TTC549 (cell line): Measurements from ENCODE around the gene NANS.
"Not testable (repeated sequence)": the region's sequence is repeated elsewhere in the genome, so short reads cannot be mapped to it uniquely, and the experiment has no call there.

Experiments used
- FAIRE-seq: peaks from 2 replicates; lab custom pipeline; 2012; peaks lifted over from hg19 to GRCh38; lab: Jason Lieb, UNC

Gene NANS

DNA sequence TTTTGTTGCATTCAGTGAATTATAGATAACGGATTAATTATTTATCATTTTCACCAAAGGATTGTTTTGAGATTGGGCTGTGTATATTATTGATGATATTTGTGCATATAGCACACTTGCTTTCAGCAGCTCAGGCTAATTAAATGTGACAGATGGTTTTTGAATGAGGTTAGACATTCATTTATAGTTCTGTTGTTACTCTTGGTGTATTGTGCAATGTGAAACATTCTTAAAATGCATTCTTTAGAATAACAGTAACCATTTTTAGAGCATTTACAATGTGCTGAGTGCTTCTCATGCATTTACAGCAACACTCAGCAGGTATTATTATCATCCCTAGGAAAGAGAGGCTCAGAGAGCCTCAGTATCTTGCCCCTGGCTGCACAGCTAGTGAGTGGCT, 23.8 kb downstream of the NANS start:
- no peak for FAIRE-seq

DNA sequence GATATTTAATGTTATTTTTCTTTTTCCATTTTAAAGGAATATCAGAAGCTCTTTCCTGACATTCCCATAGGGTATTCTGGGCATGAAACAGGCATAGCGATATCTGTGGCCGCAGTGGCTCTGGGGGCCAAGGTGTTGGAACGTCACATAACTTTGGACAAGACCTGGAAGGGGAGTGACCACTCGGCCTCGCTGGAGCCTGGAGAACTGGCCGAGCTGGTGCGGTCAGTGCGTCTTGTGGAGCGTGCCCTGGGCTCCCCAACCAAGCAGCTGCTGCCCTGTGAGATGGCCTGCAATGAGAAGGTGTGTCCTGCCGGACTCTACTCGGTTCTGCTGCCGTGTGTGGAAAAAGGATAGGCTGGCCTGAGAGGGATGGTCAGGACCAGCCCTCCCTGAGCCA, 24.2 kb downstream of the NANS start:
- FAIRE-seq, result no peak

DNA sequence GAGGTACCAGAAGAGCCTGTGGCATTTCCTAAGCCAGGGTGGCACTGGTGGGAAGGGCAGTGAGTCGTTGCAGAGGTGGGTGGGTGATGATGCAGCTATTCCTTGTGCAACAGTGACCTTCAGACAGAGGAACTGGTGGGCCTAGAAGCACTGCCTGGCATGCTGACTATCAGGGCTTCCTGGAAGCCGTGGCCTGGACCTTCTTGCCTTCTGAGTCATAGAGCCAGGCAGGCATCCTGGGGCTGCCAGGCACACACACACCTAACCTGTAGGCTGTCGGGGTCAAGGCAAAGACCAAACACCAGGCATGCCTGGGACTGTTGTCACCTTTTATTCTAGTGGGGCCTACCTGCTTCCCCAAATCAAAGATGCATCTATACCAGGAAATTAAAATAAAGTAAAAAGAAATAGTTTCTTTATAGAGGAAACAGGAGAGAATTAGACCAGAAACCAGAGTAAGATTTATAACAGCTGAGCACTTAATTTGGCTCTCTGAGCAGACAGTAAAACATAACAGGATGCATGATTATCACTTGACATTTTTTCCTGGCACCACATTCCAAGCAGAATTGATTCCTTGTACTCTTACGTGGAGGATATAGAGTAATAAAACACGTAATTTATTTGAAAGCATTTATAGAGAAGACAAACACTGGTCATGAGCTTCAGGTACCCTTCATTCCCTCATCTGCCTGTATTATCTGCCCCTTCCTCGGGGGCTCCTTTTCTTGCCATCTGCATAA, 25.1 kb downstream of the NANS start:
- FAIRE-seq, result no peak

DNA sequence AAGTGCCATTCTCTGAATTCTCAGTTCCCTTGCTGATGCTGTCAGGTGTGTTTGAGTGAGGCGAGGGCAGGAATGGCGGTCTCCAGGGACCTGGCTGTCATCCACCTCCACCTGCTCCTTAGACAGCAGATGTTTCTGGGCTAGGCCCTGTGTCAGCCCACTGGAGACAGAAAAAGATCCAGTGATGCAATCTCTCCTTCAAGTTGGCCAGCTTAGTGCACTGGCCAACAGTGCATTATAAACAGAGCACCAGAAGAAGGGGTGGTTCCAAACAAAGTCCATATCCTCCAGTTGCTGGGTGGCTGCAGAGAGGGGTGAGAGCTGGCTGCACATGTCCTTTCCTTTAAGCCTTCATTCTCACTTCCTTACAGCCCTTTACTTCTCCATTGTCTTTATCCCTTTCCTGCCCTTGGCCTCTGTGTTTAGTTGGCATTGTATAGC, 26.5 kb downstream of the NANS start:
- FAIRE-seq, result no peak

DNA sequence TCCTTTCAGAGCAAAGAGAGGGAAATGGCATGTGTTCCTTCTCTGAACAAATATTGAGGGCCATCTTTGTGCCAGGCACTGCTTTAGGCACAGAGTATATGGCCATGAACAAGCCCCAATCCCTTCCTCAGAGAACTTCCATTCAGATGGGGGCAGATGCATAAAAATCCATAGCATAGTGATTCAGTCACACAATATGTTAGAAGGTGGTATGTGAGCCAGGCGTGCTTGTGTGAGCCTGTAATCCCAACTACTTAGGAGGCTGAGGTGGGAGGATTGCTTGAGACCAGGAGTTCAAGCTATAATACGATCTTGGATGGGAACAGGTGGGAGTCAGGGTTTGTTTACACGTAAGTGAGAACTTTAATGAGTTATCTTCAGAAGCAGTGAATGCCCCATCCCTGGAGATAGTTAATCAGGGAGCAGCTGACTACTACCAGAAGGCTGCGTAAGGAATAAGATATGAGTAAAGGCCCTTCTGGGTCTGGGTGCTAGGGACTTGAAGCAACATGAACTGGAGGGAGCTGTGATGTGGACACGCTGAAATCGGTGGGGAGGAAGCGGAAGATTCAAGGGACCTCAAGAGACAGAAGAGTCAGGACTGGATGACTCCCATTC, 27.1 kb downstream of the NANS start:
- no peak for FAIRE-seq

DNA sequence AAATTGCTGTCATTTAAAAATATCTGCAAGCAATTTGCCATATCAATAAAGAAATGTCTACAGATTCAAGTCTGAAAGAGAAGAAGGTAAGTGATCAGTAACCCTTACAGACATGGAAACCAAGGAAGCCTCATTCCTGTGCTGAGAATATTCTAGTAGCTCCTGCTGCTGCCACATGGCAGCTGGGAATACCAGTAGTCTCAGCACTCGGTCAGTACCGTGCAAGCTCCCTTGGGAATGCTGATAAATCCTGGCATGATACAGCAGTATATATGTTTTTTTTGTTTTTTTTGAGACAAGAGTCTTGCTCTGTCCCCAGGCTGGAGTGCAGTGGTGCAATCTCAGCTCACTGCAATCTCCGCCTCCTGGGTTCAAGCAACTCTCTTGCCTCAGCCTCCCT, 27.9 kb downstream of the NANS start:
- FAIRE-seq, result no peak

DNA sequence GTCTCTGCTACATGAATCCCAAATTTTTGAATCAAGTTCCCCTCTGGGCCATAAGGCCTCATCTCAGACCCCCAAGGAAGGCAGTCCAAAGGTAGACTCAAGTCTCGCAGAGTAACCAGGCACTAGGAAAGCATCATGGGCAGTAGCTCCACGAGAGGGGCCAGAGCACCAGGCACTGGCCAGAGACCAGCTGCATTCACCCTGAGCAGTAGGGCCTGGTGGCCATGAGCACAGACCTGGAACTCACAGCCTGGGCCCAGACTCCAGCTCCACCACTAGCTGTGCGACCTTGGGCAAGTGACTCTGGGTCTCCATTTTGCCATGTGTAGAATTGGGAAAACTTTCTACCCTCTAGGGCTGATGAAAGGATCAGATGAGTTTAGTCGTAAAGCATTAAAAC, 28.5 kb downstream of the NANS start:
- no peak for FAIRE-seq

DNA sequence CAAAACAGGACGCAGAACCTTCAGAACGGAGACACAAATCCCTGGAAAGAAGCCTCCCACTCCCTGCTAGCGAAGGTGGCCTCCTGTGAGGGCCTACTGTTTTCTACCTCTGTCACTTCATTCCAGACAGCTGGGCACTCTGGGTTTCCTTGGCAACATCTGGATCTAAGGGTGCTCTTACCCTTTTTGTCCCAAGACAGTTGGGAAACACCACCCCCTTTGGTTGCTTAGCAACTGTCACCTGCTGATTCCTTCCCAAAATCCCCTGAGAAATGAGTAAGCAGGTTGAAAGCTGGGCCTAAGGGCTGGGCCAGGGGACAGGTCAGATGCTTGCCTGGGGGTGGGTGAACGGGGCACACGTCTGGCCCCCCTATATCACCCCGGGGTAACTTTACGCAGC, 29.4 kb downstream of the NANS start:
- FAIRE-seq, result no peak

DNA sequence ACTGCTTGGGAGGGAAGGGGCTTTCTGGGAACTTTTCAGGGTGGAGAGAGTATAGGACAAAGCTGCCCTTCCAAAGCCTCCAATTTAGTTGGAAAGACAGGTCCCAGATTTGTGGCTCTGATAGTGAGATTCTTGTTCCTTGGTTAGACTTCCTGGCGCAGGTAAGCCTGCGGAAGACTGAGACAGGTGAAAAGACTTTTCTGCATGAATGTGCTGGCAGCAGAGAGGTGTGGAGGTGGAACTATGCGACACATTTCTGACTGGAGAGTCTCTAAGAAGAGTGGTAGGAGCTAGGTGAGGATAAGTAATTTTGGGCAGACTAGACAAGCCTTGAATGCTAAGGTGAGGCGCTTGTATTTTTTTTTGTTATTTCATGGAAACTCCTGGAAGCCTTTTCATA, 29.9 kb downstream of the NANS start:
- no peak for FAIRE-seq

DNA sequence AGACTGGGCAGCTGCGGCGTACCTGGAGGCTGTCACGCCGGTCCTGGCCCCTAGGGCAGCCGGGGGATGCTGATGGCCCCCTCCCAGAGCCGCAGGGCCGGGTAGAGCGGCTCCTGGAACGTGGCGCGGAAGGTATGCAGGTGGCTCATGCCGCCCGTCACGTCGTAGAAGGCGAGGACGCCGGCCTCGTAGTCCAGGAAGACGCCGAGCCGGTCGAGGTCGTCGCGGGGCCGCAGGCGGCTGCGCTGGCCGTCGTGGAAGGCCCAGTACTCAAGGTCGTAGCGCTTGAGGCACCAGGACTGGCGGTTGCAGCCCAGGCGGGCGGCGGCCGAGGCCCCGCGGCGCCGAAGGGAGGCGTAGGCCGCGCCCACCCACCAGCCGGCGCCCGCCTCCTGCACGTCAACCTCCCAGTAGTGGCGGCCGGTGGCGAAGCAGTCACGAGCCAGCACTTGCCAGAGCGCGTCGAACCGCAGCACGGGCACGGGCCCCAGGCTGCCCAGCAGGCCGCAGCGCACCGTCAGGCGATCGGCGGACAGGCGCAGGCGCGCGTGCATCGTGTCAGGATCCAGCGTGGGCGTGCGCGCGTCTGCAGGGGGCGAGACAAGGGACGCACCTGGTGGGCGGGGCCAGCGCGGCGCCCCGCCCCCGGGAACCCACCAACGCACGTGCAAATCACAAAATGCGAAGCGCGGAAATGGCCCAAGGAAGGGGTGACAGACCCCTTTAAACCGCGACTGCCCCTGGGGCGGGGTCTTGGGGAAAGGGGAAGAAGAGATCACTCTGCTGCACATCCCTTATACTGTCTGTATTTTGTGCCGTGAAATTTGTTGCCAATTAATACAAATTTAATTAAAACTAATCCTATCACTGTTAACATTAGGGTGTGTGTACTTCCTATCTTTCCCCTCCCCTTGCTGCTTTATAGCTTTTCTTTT, 31.2 kb downstream of the NANS start:
- no peak for FAIRE-seq

DNA sequence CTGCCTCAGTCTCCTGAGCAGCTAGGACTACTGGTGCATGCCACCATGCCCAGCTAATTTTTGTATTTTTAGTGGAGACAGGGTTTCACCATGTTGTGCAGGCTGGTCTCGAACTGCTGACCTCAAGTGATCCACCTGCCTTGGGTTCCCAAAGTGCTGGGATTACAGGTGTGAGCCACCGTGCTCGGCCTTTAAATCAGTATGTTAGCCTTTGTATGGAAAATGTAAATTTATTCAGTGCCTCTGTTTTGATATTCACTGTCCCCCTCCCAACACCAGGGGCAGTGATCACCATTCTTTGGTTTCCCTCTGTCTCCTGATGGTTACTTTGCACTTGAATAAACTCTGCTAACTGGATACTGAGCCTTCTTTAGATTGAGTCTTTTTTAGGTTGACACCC, 34.1 kb downstream of the NANS start:
- not testable (repeated sequence) for FAIRE-seq

DNA sequence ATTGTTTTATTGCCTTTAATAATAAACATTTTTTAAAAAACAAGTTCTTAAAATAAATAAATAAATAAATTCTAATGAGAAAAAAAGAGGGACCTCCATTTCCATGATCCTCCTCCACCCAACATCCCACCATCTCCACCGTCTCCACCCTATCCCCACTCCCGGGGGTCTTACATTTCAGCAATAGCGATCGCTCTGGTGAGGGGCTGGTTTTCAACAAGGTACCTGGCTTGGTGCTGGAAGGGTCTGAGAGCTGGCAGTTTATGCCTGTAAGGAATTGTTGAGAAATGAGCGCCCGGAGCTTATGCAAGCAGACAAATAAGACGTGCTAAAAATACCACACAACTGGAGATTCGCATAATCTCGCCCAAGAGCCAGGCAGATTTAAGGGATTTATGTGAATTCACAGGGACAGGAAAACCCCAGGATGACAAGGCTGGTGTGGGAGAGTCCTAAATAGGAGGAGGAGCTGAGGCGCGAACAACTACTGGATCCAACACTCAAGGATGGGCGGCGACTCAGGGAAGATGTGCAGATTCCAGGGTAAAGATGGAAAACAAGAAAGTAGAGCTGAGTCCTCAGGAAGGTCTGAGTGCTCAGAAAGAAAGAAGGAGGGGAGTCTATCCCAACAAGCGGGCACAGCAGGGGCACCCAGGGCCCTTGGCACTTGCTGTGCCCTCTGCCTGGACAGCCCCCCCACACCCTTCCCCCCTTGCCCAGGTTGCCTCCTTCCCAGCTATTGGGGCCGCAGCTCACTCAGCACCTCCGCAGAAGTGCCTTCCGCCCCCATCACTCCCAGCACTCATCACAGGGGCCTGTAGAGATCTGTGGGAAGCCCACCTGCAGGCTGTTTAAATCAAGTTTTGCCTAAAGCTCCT, 35.4 kb downstream of the NANS start:
- no peak for FAIRE-seq

DNA sequence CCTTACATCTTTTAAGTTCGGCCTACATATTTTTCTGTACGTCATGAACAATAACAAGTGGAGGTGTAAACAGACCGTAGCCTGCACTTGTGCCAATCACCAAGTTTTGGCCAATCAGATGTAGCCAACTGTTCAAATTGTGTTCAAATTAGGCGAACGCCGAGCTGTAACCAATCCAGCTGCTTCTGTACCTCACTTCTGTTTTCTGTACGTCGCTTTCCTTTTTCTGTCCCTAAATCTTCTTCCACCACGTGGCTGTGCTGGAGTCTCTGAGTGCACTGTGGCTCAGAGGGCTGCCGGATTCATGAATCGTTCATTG, 36.0 kb downstream of the NANS start:
- no peak for FAIRE-seq

DNA sequence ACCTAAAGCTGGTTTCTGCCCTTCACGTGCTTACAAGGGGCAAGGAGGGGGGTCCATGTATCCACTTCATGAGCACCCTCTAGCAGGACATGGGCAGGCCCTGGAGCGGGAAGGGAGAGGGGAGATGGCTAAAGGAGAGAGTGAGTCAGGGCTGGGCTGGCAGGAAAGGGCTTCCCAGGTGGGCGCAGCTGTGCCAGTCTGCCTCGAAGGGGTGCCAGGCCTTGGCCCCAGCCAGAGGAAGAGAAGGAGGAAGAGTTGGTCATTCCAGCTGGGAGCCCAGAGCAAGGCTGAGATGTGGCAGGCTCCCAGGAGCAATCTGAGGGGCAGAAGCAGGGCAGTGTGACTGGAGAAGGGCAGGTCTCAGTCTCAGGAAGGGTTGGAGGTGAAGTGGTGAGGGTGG, 37.8 kb downstream of the NANS start:
- FAIRE-seq, result no peak

DNA sequence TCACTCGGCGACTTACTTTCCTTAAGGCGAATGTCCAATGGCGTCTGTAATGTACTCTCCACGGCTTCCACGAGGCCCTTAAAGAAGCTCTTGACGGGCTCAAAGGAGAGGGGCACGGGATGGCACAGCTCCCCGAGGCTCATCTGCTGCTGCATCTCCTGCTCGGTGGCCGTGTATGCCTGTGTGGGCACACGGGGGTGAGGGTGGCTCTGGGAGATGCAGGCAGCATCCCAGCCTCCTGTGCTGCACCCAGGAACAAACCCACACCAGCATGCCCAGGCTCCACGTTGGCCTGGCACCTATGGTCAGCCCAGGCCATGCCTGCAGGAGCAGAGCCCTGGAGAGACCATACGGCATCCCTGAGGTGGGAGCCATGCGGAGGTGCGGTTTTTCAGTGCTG, 38.3 kb downstream of the NANS start:
- no peak for FAIRE-seq

DNA sequence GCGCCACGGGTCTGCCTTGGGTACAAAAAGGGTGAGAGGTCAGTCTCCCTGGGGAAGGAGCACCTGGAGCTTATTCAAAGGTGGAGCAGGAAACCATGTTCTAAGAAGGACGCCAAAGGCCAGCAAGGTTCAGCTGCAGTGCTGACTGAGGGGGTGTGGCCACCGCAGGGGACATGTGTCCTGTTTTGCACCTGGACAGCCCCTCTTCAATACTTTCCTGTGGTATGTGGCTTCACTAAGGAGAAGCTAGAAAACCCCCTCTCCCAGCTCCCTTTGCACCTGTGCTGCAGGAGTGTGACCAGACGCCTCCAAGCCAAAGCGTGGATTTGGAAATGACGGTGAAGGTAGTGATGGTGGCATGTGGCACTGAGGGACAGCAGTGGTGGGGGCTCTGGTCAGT, 38.9 kb downstream of the NANS start:
- FAIRE-seq, result no peak

DNA sequence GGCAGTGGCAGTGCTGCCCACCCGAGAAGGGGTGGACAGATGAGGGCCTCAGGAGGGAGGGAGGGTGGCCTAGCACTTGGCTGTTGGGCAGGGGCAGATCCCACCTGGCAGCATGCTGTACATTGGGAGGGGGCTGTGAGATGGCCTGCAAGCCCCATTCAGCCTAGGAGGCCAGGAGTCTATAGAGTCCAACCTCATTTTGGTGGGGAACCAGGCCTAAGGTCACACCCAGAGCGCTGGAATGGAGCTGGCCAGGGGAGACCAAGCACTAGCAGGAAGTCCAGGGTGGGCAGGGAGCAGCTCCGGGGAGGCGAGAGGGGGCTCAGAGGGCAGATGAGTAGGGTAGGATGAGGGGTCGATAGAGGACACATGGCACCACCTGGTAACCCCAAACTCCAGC, 39.6 kb downstream of the NANS start:
- no peak for FAIRE-seq

DNA sequence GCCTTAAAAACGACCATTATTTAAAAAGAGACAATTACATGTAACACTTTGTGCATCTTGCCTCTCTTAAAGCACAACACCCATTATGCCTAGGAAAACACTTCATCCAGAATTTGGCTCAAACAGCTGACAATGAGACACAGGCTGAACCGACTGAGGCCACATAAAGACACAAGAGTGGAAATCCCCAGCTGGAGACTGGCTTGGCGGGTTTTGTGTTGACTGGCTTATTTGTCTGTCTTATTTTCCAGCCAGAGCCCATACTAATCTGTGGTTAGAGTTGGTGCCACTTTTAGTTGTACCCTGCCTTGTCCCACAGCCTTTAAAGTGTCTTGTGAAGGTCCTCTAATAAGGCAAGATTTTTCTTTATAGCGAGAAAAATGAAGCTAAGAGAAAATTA, 41.3 kb downstream of the NANS start:
- FAIRE-seq, result no peak

DNA sequence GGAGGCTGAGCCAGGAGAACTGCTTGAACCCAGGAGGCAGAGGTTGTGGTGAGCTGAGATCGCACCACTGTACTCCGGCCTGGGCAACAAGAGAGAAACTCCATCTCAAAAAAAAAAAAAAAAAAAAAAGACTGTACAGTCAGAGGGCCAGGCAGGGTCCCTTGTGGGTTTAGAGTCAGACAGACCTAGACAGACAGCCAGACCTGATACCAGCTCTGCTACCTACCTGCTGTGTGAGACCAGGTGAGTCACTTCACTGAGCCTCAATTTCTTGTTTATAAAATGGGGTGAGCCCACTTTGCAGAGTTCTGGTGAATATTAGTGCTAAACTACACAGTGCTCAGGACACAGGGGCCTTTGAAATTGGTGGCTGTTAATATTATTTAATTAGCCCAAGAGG, 42.8 kb downstream of the NANS start:
- no peak for FAIRE-seq

DNA sequence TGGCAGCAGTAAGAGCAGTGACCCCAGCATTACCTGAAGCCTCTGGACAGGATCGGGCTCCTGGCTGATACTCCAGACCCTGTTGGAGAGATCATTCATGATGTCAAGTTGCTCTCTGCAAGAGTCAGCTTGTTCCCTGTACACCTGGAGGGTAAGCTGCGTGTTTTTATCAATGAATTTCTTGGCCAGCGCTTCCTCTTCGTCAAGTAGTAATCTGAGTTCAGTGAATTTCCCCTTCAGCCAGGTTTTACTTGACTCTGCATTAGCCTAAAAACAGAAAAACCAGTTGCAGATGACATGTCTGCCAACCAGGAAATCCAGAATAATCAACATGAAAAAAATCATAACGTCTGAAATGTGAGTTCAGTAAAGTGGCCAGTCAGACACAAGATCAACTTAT, 43.4 kb downstream of the NANS start:
- FAIRE-seq, result no peak

DNA sequence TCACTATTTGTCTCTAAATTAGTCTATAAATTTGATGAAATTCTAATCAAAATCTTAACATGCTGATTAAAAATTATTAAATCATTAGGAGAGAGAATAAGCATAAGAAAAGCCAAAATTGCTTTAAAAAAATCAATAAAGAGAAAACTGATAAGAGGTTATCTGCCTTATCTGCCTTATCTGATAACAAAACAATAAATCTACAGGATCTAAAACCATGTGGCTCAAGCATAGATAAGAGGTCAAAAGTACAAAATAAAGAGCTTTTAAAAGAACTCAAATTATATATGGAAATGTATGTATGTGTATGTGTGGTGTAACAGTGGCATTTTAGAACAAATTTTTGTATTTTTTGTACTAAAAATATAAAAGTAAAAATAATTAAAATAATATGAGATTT, 43.9 kb downstream of the NANS start:
- no peak for FAIRE-seq

DNA sequence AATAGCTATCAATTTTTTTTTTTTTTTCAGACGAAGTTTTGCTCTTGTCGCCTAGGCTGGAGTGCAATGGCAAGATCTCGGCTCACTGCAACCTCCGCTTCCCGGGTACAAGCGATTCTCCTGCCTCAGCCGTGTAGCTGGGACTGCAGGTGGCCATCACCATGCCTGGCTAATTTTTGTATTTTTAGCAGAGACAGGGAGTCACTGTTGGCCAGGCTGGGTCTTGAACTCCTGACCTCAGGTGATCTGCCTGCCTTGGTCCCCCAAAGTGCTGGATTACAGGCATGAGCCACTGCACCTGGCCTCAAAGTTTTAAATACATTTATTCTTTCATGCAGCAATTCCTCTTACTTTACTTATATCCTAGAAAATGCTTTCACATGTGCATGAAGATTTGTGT, 44.9 kb downstream of the NANS start:
- FAIRE-seq, result no peak
